NCI-H2029 treated with DMSO at 0.1 percent for 48 hours (cell line): ENCODE measurements around the gene EEFSEC.

Experiments
- DNase-seq: peaks from one replicate; lab custom pipeline; 2025; lab: John Stamatoyannopoulos, UW

Gene EEFSEC

DNA sequence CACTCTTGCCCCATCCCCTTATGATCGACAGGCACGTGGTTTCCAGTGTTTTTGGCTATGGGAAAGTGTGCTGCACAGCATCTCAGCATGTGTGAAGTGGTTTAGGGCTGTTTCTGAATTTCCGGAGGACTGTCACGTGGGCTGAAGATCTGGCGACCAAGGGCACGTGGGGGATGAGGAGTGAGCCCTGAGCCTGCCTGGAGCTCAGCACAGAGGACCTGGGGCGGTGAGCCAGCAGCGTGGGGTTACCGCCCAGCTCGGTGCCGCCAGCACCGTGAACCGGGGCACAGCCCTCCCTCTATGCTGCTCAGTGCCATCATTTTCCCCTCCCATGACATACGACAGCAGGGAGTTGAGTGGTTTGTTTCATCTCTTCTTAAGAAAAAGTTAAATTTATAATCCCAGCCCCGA lies 163.2 kb downstream of the EEFSEC start:
- no peak for DNase-seq

DNA sequence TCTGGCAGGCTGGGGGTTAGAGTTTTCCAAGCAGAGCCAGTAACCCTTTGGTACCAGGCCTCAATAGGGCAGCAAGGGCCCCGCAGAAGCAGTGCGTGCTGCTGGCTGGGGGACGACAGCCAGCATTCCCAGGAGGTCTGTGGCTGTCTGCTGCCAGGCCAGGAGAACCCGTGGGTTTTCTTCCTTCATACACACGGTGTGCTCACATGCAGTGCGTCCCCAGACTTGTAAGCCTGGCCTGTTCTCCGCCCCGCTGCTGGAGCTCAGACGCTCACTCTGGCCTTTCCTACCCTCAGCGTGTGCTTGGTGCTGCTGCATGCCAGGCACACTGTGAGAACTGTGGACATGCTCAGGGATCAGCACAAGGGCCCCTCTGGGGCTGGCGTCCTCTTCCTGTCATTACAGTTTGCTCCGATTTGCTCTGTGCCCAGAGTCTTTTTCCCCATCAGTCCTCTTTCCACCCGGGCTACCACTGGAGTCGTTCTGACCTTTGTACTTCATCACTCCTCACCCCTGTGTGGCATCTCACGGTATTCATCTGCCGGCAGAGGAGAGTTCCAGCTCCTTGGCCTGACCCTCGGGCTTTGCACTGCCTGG lies 163.9 kb downstream of the EEFSEC start:
- no peak for DNase-seq

DNA sequence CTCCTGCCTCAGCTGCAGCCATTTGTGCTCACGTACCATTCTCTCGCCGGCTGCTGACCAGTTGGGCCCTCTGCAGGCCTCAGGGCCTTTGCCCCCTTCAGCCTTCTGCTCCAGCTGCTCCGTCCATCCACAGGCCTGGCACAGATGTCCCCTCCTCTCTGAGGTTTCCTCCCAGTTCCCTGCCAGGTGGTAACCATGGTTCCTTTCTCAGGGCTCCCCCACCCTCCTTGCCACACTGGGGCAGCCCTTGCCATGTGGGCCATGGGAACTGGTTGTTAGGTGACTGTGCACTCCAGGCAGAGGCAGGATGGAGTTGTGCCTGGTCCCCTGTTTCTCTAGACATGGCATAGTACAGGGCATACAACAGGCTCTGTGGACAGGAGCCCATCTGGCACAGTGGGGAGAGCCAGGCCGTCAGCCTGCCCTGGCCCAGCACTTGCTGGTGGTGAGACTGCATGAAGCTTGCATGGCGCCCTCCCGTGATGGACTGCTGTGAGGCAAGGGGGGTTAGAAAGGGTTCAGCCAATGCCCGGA lies 164.5 kb downstream of the EEFSEC start:
- no peak for DNase-seq

DNA sequence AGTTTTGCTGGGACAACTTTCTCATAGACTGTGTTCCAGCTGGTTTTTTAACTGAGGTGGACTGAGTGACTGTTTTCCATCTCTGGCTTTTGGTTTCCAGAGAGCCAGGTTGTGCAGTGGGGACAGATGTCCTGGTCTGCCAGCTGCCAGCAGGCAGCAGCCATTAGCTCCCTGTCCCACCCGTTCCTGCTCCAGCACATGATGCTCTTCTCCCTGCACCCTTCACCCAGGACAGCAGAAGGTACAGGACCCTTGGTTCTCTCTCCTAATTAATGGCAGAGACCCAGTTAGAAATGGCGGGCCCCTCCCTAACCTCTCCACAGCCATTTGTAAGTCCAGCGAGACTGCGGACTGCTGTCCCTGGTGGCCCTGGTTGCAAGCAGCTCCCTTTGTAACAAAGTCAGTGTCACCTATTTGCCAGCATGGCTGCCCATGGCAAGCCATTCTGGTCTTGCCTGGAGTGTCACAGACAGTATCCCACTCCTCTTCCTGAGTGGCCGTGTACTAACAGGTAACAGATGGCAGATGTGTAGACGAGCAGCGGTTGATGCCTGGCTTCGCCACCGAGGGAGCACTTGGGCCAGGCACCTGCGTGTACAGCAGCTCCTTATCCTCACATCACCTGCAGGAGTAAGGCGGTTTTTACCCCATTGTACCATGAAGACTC lies 165.1 kb downstream of the EEFSEC start:
- DNase-seq, result no peak

DNA sequence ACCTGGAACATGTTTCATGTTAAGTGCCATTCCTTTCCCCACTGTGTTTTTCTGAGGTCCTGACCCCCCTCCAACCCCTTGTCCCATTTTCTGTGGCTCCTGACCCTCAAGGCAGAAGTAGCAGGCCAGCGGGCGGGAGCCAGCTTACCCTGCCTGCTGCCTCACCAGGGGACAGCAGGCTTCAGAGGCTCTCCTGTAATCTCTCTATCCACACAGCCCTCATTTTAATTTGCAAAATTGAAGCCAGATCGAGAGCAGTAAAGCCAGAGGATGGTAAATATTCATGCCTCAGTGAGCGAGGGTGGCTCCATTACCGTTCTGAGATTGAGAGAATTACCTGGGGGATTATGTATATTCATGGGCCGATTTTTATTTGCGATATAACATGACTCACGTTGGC lies 165.8 kb downstream of the EEFSEC start:
- no peak for DNase-seq

DNA sequence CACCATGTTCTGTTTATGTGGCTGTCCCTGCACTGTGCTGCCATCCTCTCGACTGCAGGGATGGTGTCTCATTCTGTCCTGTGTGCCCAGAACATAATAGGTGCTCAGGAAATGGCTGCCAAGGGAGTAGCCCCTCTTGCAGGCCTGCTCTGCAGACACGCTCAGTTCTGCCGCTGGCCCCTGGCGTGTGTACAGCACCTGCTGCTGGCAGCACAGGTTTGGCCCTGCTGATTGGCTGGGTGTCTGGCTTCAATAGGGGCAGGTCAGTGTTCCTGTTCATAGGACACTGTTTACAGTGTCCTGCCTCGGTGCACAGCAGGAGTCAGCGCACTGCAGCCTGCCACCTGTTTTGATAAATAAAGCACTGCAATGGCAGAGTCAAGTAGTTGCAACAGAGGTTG lies 166.5 kb downstream of the EEFSEC start:
- peak; percentile 62 for DNase-seq

DNA sequence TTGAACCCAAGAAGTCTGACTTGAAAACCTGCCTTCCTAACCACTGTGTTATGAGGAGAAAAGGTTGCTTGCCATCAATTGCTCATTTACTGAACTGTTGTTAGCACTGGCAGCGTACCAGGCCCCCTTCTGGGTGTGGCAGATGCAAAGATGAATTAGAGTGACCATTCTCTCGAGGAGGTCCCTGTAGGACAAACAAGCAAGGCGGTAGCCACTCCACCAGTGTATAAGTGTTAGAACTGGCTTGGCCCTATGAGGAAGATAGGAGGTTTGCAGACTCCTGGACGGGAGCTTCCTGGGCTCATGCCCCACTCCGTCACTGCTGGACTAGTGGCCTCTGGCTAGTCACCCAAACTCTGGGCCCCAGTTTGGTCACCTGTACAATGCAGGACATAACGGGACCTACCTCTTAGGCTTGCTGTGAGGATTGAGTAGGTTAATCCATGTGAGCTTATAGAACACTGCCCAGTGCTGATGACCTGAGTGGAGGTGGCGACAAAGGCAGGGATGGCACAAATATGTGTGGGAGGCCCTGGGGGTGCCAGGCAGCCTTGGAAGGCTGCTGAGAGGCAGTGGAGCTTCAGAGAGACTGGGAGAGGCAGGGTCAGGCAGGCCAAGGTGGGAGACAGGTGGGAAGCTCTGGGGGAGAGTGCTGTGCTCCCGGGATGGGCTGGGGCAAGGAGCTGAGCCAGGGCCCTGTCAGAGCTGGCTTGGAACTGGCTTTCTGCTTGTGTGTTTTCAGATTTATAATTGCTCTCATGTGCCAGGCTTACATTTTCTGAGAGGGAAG lies 167.5 kb downstream of the EEFSEC start:
- peak; percentile 45 for DNase-seq

DNA sequence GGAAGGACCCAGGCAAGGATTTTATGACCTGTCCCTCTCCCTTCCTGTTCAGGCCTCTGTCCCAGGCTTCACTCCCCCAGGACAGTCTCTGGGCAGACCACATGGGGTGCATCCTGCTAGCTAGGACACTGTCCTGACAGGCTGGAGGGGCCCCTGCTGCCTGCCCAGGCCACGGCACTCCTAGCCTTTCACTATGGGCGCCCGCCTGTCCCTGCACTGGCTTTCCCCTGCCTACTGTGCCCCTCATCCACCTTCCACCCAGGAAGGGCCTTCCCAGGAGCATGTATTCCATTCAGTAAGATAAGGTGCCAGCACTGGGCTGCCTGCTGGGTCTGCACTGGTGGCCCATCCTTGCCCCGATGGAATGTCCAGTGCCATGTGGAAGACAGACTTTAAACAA lies 168.1 kb downstream of the EEFSEC start:
- DNase-seq, result no peak

DNA sequence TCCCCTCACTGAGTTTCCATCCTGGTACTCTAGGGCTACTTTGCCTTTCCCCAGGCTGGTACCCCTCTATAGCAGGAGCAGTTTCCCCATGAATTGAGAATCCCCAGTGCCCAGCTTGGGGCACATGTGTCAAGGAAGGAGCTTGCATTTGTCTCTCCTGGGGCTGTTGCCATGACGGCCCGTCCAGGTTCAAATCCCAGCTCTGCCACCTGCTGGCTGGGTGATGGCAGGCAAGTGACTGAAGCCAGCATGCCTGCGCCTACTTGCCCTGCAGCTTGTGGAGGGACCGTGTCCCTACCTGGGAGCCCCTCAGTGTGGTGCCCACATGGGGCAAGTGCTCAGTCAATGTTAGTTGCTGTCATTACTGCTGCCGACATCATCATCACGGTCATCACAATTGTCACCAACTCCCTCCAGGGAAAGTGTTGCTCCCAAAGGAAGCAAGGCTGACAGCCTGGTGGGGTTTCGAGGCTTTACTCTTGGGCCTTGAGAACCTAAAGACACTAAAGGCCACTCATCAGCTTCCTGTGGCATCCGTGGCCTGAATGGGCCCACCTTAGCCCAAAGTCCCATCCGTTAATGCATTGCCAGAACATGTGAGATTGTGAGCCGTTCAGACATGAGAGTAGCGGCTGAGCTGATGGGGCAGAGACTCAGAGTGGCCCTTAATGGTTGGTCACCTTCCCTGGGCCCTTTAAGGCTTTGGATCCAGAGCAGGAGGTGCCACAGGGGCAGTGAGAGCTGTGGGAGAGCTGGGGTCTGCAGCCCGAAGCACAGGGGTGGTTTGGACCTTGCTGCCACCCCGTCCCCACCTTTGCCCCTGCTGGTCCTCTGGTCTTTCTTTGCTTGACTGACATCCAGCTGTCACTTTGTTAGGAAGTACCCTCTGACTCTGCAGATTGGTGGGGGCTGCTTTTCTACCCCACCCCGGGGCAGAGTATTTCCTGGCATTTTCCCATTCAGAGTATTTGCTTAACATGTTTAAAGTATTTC lies 169.0 kb downstream of the EEFSEC start:
- no peak for DNase-seq

DNA sequence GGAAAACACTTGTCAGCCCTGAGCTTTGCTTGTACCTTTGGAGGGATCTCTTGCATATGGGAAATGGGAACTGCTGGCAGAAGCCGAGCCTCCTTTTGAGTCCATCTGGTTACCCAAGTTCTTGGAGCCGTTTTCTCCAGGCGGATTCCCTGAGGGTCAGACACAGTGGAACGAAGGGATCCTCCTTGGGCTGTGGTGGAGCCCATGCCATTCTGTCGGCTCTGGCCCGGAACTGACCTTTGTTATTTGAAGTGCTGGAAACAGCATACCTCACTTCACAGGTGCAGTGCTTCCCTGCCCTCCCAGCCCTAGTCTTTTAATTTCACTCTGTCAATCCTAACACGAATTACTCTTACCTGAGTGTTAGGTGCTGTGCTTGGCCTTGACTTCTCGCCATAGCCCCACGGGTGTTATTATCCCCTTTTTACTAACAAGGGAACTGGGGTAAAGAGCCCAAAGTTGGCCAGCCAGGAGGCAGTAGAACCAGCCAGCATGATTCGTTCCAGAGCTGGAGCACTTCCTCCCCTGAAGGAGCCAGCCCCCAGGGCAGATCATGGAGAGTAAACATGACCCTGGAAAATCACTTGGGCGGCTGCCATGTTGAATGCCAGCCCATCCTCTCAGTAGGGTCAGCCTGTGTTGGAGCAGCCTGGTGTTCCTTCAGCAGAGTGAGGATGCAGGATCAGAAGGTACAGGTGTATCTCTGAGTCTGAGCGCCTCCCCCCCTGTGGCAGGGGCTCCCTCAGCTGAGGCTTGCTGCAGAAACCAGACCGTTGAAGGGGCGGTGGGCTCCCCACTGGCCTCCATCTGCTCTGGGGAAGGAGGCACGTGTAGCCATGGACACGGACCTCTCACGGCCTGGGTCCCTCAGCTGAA lies 170.2 kb downstream of the EEFSEC start:
- DNase-seq, result peak; percentile 83

DNA sequence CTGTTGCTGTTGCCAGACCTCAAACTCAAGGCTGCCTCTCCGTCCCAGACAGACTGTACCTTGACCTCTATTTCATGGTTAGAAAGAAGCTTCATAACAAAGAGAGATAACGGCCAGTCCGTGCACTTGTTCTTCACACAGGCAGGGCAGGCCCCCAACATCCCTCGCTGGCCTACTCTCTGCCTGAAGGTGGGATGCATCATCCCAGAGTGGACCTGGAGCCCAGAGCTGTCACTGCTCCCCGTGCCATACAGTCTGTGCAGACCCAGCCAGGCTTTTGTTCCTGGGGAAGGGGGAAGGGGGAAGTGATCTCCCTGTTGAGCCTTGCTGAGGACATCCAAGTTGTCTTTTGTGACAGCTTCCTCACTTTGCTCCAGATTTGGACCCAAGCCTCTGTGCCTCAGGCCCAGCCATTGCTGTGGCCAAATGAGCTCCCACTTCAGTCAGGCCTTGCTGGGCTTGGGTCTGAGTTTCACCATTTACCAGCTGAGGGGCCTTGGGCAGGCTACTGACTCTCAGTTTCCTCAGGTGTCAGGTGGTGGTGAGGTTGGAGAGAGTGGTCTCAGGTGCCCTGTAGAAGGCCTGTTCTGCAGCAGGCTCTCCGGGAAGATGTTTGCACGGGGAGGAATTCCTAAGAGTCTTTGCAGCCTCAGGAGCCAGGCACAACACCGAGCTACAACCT lies 171.8 kb downstream of the EEFSEC start:
- no peak for DNase-seq

DNA sequence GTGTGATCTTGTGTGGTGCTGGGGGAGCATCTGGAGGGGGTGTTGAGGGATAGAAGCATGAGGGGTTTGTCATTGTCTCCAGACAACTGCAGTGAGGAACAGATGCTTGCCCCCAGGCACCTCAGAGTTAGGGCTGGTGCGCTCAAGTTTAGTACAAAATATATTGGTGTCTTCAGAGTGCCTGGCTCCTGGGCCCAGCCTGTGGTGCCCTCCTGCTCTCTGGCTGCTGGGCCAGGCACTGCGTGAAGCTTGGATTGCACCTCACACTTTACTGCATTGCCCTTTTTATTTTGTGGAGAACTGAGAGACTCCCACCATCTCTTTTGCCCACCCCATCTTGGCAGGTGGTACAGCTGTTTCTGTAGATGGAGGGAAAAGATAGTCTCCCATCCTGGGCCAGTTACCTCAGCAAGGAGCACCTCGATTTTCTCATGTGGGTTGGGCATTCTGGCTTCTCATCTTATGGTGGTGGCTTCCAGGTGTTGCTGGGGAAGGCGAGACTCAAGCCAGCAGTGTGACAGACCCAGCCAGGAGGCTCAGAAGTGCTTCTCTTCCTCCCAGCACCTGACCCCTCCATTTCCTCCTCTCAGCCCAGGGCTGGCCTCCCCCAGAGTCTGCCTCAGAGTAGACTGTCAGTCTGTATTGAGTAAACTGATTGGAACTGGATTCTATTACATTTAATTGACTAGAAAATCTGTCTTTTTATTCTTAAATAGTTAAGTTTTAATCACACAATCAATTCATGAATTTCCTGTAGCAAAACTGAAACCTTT lies 173.0 kb downstream of the EEFSEC start:
- no peak for DNase-seq

DNA sequence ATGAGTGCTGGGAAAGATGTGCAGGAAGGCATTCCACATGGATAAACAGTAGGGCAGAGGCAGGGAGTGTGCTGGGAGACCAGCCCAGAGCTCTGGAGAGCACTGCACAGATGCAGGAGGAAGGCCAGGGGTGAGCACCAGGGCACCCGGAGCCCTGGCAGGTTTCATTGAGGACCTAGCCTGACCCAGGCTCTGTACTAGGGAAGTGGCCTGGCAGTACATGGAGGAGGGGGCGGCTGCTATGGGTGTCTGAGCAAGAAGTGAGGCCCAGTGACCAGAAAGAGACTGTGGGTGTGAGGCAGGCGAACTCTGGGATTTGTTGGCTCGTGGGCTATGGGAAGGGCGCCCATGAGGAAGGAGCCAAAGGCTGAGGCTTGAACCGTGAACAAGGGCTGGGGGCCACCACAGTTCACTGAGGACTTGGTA lies 174.3 kb downstream of the EEFSEC start:
- no peak for DNase-seq

DNA sequence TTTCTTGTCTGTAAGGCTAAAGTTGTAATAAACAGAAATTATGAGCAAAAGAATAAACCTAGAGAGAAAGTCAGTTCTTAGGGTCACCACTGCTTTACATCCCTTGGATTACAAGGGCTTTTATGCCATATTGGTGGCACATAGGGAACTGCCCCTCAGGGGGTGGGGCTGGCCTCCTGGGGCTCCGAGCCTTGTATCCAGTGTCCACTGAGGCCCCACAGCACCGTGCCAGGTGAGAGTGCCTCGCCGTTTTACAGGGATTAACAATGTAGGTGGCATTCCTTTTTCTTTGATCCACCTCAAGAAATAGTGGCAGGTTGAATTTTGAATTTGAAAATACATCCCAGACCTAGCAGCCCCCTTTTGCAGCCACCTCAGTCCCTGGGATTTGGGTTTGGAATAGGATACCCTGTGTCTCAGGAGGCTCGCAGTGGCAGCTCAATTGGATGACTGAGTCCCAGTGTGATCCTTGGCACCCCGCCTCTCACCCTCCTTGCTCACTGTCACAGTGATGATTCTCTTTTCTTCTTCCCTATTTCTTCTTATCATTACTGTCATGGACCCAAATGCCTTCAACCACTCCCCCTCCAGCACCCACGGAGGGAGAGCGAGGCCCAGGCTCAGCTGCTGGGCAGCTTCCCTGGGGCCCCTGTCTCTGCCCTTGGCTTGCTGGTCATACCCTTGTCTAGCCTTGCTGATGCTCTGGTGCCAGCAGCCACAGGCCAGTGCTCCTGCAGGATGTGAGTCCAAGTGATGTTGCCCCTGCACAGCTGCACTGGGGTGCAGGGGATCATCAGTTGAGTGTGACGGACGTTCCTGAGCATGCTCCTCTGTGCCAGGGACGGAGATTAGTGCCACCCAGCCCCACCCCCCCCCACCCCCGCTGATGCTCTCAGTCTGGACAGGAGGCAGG lies 175.5 kb downstream of the EEFSEC start:
- DNase-seq, result no peak

DNA sequence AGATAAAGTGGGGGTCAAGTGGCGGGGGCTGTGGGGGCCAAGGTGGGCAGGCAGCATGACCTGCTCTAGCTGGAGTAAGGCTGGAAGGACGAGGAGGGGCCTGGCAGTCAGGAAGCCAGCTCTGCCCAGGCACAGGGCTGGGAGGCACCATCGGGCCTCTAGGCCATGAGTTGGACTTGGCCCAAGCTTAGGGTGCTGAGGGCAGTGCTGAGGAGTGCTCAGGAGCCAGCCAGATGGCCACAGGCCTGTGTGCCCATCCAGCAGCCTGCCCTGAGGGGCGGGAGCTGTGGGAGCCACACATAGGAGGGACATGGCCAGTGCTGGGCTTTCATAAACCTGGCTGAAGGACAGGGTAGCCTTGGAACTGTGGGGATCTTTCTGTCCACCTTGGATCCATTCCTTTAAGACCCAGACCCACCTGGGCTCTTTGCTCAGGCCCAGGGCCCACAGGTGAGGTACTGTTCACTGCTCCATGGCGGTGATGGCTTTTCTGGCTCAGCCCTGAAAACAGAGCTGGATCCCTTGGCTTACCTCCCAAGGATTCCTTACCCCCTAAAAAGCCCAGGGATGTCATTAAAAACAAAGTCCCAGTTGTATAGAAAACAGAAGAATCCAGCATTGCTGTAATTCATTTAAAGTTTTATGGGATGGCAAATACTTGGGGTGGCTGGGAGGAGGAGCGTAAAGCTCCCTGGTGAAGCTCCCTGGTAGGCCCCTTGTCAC lies 176.4 kb downstream of the EEFSEC start:
- no peak for DNase-seq

DNA sequence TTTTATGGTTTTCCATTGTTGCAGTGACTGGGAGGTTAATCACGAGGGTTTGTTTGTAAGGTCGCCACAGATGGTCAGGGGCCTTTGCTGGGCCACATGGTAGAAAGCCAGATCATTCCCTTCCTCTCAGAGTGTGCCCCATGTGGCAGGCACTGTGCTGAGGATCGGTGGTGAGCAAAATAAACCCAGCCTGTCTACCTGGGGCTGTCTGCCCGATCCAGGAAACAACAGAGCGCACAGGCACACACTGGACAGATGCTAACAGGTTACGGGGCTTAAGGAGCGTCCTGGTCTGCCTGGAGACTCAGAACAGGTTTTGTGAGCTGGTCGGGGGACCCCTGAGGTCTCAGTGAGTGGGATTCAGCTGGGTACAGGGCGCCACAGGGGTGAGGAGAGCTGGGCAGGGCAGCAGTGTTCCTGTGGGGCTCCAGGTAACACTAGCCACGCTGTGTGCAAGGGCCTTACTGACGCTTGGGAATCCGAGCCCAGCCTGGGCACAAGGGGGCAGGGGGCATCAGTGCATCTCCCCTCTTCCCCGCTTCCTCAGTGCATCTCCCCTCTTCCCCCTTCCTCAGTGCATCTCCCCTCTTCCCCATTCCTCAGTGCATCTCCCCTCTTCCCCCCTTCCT lies 177.0 kb downstream of the EEFSEC start:
- DNase-seq, result no peak

DNA sequence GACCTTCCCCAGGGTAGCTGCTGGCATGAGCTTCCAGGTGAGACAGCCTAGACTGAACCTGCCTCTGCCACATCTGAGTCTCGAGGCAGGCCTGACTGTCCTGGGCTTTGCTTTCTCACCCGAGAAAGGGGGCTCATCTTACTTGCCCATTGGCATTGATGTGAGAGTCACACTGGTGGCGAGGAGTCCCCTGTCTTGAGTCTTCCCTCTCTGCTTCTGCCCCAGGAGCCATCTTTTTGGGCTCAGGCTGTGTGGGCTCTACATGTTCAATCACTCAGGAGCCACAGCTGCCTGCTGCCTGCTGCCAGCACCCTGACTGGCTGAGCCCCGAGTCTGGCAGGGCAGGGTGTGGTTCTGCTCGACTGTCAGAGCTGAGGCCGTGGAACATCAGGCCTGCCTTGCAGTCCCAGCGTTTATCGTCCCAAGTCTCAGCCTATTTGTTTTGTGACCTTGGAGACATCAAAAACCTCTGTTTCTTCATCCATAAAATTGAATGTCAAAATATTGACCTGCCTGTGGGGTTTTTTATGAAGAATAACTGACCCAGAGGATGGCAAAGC lies 180.9 kb downstream of the EEFSEC start:
- no peak for DNase-seq
